ENCODE results near the gene GPC4. TPM values are rescaled to one million over a fixed set of nuclear protein-coding genes. Genes with fewer than 3 reads are reported as not detected.
"Not testable (repeated sequence)": the region's sequence is repeated elsewhere in the genome, so short reads cannot be mapped to it uniquely, and the experiment has no call there.

GPC4 gene
- total RNA-seq, 1 experiment from 2014 or later, result 17.8 TPM

DNA sequence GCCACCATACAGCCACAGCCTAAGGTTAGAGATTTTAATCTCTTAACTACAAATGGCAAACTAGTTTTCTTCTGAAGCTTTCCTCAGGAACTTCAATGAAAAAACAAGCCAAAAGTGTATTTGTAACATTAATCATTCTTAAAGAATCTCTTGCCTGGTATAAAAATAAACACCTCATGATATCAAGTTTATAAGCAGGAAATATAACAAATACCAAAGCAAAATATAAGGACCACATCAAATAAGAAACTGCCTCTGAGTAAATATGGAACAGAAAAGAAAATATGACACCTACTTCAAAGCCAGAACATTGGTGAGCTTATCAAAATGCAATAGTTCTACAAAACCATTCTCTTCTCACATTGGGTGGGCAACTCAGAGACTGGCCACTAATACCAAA, 89.9 kb downstream of the GPC4 start:
- no peak for DNase-seq (ENCODE audit: low spot score)
- POLR2A ChIA-PET (ENCODE audit: low non-redundant PET), result no interaction called here
- TF ChIP-seq EZH2 (IDR thresholded peaks at IDR 0.05; ENCODE audit: borderline replicate concordance, low read depth, low read length, poor library complexity, severe bottlenecking), result no peak
- TF ChIP-seq, protein P1, sequence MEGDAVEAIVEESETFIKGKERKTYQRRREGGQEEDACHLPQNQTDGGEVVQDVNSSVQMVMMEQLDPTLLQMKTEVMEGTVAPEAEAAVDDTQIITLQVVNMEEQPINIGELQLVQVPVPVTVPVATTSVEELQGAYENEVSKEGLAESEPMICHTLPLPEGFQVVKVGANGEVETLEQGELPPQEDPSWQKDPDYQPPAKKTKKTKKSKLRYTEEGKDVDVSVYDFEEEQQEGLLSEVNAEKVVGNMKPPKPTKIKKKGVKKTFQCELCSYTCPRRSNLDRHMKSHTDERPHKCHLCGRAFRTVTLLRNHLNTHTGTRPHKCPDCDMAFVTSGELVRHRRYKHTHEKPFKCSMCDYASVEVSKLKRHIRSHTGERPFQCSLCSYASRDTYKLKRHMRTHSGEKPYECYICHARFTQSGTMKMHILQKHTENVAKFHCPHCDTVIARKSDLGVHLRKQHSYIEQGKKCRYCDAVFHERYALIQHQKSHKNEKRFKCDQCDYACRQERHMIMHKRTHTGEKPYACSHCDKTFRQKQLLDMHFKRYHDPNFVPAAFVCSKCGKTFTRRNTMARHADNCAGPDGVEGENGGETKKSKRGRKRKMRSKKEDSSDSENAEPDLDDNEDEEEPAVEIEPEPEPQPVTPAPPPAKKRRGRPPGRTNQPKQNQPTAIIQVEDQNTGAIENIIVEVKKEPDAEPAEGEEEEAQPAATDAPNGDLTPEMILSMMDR (conservative IDR thresholded peaks at IDR 0.05; ENCODE audit: low read depth, low read length), result no peak
- H3K9me3 ChIP-seq (ENCODE audit: low read depth, low read length, poor library complexity, severe bottlenecking), result no peaks in the 10 kb centered on the region
- H3K27me3 ChIP-seq (replicated peaks; ENCODE audit: insufficient read depth, low read depth, low read length, poor library complexity), result no peaks in the 10 kb centered on the region
- BruUV-seq (replicated peaks), result no TSS peak
- no peaks in the 10 kb centered on the region for H3K36me3 ChIP-seq (ENCODE audit: insufficient read depth, low read length, poor library complexity, severe bottlenecking)
- no peaks in the 10 kb centered on the region for H3K4me1 ChIP-seq (ENCODE audit: insufficient read depth, low read length, poor library complexity, severe bottlenecking)
- H3K4me3 ChIP-seq (ENCODE audit: low read depth, low read length, poor library complexity, severe bottlenecking), result no peak overlapping the region
- intact Hi-C loops (cut with micrococcal nuclease; ENCODE audit: unreplicated experiment), result no loop called here
- no peak overlapping the region for H3K27ac ChIP-seq (ENCODE audit: low read depth, low read length, poor library complexity, severe bottlenecking)
- CTCF ChIA-PET, result no interaction called here

DNA sequence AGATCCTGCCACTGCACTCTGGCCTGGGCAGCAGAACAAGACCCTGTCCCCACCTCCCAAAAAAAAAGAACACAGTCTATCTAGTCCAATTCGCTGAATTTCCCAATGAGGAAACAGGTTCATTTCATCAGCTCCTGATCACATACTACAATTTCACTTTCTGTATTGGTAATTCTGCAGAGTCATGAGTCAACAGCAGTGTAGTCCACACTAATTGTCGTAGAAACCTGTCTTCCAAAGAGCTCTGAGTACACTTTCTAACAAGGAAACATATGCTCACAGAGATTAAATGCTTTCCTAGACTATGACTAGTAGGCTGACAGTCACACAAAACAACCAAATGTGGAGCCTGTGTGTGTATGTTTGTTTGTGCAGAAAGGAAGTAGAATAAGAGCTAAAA, 91.9 kb downstream of the GPC4 start:
- TF ChIP-seq, protein P1 (conservative IDR thresholded peaks at IDR 0.05; ENCODE audit: low read depth, low read length), result no peak
- intact Hi-C loops (cut with micrococcal nuclease; ENCODE audit: unreplicated experiment), result no loop called here
- no TSS peak for BruUV-seq (replicated peaks)
- CTCF ChIA-PET, result no interaction called here
- POLR2A ChIA-PET (ENCODE audit: low non-redundant PET), result no interaction called here
- no peak overlapping the region for H3K27ac ChIP-seq (ENCODE audit: low read depth, low read length, poor library complexity, severe bottlenecking)
- H3K27me3 ChIP-seq (replicated peaks; ENCODE audit: insufficient read depth, low read depth, low read length, poor library complexity), result no peaks in the 10 kb centered on the region
- no peak for DNase-seq (ENCODE audit: low spot score)
- no peaks in the 10 kb centered on the region for H3K4me1 ChIP-seq (ENCODE audit: insufficient read depth, low read length, poor library complexity, severe bottlenecking)
- H3K36me3 ChIP-seq (ENCODE audit: insufficient read depth, low read length, poor library complexity, severe bottlenecking), result no peaks in the 10 kb centered on the region
- H3K4me3 ChIP-seq (ENCODE audit: low read depth, low read length, poor library complexity, severe bottlenecking), result no peak overlapping the region
- H3K9me3 ChIP-seq (ENCODE audit: low read depth, low read length, poor library complexity, severe bottlenecking), result no peaks in the 10 kb centered on the region

DNA sequence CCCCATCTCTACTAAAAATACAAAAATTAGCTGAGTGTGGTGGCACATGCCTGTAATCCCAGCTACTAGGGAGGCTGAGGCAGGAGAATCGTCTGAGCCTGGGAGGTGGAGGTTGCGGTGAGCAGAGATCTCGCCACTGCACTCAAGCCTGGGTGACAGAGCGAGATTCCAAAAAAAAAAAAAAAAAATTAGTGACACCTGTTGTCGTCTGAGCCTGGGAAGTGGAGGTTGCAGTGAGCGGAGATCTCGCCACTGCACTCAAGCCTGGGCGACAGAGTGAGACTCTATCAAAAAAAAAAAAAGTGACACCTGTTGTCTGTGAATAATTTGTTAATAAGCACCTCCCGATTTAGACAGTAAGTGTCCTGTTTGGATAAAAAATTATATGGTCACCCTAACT, 93.0 kb downstream of the GPC4 start:
- H3K27me3 ChIP-seq (replicated peaks; ENCODE audit: insufficient read depth, low read depth, low read length, poor library complexity); H3K4me3 ChIP-seq (ENCODE audit: low read depth, low read length, poor library complexity, severe bottlenecking); H3K36me3 ChIP-seq (ENCODE audit: insufficient read depth, low read length, poor library complexity, severe bottlenecking); DNase-seq (ENCODE audit: low spot score); POLR2A ChIA-PET (ENCODE audit: low non-redundant PET); H3K27ac ChIP-seq (ENCODE audit: low read depth, low read length, poor library complexity, severe bottlenecking); H3K9me3 ChIP-seq (ENCODE audit: low read depth, low read length, poor library complexity, severe bottlenecking); CTCF ChIA-PET; H3K4me1 ChIP-seq (ENCODE audit: insufficient read depth, low read length, poor library complexity, severe bottlenecking); BruUV-seq (replicated peaks); intact Hi-C loops (cut with micrococcal nuclease; ENCODE audit: unreplicated experiment): not testable (repeated sequence)

DNA sequence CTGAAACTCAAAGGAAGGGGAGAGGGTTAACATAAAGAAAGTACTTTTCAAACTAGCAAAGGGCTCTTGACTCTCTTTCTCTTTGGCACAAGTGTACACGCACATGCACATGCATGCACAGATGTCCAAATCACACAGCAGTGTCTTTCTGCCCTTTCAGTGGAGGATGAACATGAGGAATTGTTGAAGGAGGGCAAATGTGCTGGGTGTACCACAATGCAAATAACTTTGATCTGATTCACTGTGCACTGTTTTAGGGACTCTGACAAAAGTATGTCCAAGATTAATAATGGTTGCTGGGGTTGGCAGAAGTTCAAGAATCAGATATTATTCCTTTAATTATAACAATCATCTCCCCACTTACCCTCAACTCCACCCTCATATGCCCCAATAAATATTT, 93.8 kb downstream of the GPC4 start:
- H3K27ac ChIP-seq (ENCODE audit: low read depth, low read length, poor library complexity, severe bottlenecking), result no peak overlapping the region
- no peaks in the 10 kb centered on the region for H3K27me3 ChIP-seq (replicated peaks; ENCODE audit: insufficient read depth, low read depth, low read length, poor library complexity)
- intact Hi-C loops (cut with micrococcal nuclease; ENCODE audit: unreplicated experiment), result no loop called here
- H3K4me1 ChIP-seq (ENCODE audit: insufficient read depth, low read length, poor library complexity, severe bottlenecking), result no peaks in the 10 kb centered on the region
- no peaks in the 10 kb centered on the region for H3K9me3 ChIP-seq (ENCODE audit: low read depth, low read length, poor library complexity, severe bottlenecking)
- no peak for DNase-seq (ENCODE audit: low spot score)
- BruUV-seq (replicated peaks), result no TSS peak
- no peak overlapping the region for H3K4me3 ChIP-seq (ENCODE audit: low read depth, low read length, poor library complexity, severe bottlenecking)
- H3K36me3 ChIP-seq (ENCODE audit: insufficient read depth, low read length, poor library complexity, severe bottlenecking), result no peaks in the 10 kb centered on the region
- ChIA-PET POLR2A (ENCODE audit: low non-redundant PET) (no interaction called here), CTCF (no interaction called here)
- no peak for TF ChIP-seq EZH2 (IDR thresholded peaks at IDR 0.05; ENCODE audit: borderline replicate concordance, low read depth, low read length, poor library complexity, severe bottlenecking)
- TF ChIP-seq, protein P1 (conservative IDR thresholded peaks at IDR 0.05; ENCODE audit: low read depth, low read length), result no peak

All from A673 (cell line).